ENCODE data around the gene NUMBL.

The NUMBL gene

GRCh38 chr19:40697007-40697406 lies 6.6 kb upstream of the NUMBL start:
- DNase-seq (ENCODE audit: low spot score) = no peak
- H3K27ac ChIP-seq = peak overlapping the region; percentile 35
- CTCF ChIA-PET = interaction anchor here (1.3 kb wide), 1 partner anchor 62 kb away, joined by 3 read pairs; no protein-coding TSS in a partner anchor
- POLR2A ChIA-PET (ENCODE audit: low non-redundant PET) = no interaction called here
- TF ChIP-seq, protein P1, sequence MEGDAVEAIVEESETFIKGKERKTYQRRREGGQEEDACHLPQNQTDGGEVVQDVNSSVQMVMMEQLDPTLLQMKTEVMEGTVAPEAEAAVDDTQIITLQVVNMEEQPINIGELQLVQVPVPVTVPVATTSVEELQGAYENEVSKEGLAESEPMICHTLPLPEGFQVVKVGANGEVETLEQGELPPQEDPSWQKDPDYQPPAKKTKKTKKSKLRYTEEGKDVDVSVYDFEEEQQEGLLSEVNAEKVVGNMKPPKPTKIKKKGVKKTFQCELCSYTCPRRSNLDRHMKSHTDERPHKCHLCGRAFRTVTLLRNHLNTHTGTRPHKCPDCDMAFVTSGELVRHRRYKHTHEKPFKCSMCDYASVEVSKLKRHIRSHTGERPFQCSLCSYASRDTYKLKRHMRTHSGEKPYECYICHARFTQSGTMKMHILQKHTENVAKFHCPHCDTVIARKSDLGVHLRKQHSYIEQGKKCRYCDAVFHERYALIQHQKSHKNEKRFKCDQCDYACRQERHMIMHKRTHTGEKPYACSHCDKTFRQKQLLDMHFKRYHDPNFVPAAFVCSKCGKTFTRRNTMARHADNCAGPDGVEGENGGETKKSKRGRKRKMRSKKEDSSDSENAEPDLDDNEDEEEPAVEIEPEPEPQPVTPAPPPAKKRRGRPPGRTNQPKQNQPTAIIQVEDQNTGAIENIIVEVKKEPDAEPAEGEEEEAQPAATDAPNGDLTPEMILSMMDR (conservative IDR thresholded peaks at IDR 0.05; ENCODE audit: low read depth) = no peak

DNA sequence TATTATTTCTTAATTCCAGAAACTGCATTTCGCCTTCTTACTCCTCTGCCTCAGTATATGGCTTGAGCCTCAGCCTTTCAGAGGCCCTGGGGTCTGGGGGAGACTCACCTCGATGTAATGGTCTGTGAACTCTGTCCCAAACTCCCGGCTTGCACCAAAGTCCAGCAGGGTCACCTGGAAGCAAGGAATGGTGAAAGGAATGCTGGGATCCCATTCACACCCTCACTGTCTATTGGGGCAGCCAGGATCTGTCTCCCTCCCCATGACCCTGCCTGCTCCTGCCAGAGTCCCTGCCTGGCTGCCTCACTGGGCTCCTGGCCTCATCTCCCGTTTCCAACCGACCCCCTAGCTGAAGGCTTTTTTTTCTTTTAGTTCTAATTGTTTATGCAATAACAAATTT lies 5.4 kb upstream of the NUMBL start:
- no peak for DNase-seq (ENCODE audit: low spot score)
- CTCF ChIA-PET = no interaction called here
- TF ChIP-seq, protein P1 (conservative IDR thresholded peaks at IDR 0.05; ENCODE audit: low read depth) = no peak
- POLR2A ChIA-PET (ENCODE audit: low non-redundant PET) = no interaction called here
- H3K27ac ChIP-seq = peak overlapping the region; percentile 94

GRCh38 chr19:40693896-40694295 lies 3.4 kb upstream of the NUMBL start:
- TF ChIP-seq, protein P1 (conservative IDR thresholded peaks at IDR 0.05; ENCODE audit: low read depth) = no peak
- POLR2A ChIA-PET (ENCODE audit: low non-redundant PET) = no interaction called here
- peak overlapping the region; percentile 94 for H3K27ac ChIP-seq
- CTCF ChIA-PET = interaction anchor here (0.6 kb wide), 1 partner anchor 1274 kb away, joined by 3 read pairs; no protein-coding TSS in a partner anchor
- no peak for DNase-seq (ENCODE audit: low spot score)

DNA sequence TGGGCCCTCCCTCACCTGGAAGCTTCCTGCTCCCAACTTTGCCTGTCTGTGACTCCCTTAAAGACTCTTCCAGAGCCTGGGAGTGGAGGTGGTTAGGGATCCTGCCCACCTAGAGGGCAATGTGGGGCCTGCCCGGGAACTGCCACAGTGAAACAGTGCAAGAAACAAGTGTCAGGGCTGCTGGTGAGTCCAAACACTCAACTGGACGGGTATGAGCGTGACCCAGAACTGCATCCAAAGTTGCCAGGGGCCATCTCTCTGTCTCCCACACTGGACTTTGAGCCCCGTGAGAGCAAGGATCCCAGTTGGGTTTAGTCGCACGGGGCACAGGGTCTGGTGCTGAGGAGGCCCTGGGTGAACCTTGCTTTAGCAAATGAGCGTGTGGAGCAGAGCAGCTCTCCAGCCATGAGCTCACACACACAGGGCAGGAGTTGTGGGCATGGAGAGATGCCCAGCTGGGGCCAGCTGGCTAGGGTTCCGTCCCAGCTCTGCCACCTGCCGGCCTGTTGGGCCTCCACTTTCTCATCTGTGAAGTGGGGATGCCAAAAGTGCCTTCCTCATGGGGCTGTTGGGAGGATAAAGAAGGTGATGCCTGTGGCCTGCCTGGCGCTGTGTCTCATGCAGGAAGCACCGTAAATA lies 2.8 kb upstream of the NUMBL start:
- ChIA-PET CTCF (no interaction called here), POLR2A (ENCODE audit: low non-redundant PET) (no interaction called here)
- TF ChIP-seq, protein P1 (conservative IDR thresholded peaks at IDR 0.05; ENCODE audit: low read depth) = no peak
- peak overlapping the region; percentile 94 for H3K27ac ChIP-seq
- DNase-seq (ENCODE audit: low spot score) = no peak

- ChIA-PET CTCF (no interaction called here), POLR2A (ENCODE audit: low non-redundant PET) (no interaction called here)
- TF ChIP-seq, protein P1 (conservative IDR thresholded peaks at IDR 0.05; ENCODE audit: low read depth) = no peak
- no peak for DNase-seq (ENCODE audit: low spot score)
- peak overlapping the region; percentile 94 for H3K27ac ChIP-seq
Measured at GRCh38 chr19:40692212-40692551, 1.7 kb upstream of the NUMBL start.

DNA sequence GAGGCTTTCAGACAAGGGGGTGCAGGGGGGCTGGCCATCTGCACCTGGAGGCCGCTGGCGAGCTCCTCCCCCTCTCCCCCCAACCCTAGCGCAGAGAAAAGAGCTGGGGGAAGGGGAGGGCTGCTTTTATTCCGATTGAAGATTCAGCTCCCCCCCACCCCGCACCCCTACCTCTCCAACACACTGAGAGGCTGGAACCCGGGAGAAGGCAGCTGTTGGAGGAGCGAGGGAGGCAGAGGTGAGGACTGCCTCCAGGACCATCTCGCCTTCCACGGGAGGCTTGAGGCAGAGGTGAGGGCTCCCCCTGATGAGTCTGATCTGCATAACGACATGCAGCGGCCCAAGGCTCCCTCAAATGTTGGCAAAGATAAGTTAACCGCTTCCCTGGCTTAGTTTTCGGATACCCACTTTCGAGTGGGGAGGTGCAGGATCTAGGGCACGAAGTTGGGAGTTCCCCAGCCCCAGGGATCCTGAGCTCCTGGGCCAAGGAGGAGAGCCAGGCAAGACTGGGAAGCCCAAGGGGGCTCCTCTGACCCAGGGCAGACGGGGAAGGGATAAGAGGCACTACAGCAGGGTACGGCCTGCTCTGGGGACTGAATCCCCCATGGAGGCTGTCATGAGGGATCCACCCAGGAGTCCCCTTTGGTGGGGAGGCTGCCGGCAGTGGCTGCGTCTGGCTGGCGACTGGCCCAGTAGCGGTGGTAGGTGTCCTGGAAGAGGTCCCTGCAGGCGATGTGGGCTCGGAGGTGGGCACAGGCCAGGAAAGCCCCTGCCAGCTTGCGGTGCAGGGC lies 1.2 kb upstream of the NUMBL start:
- TF ChIP-seq, protein P1 (conservative IDR thresholded peaks at IDR 0.05; ENCODE audit: low read depth) = no peak
- no peak for DNase-seq (ENCODE audit: low spot score)
- H3K27ac ChIP-seq = peak overlapping the region; percentile 94
- CTCF ChIA-PET = interaction anchor here (1.0 kb wide), 1 partner anchor 11 kb away, joined by 3 read pairs; no protein-coding TSS in a partner anchor
- POLR2A ChIA-PET (ENCODE audit: low non-redundant PET) = interaction anchor here (0.5 kb wide), 1 partner anchor 79 kb away, joined by 3 read pairs; no protein-coding TSS in a partner anchor
